T47D (cell line): ENCODE data around the gene SUFU.
"Not testable (repeated sequence)": the region's sequence is repeated elsewhere in the genome, so short reads cannot be mapped to it uniquely, and the experiment has no call there.

Experiments
- DNase-seq, 2 experiments: peaks; one replicate each; pipeline versions ENCODE4 v3.0.0 to v3.0.0-alpha.2; 2011 to 2012; ENCODE audit warnings: low read depth in 1 of 2, low spot score in 1 of 2
- JUND ChIP-seq: IDR thresholded peaks from 2 replicates; pipeline ENCODE4 v1.6.1; 2012; ENCODE audit warnings: low read depth
- in situ Hi-C: cut with HindIII; loops from 2 replicates; pipeline ENCODE4 v1.10.0; 2016; ENCODE audit warnings: low sequenced_read_pairs, low pct_unique_long_range_greater_than_20kb

The SUFU gene

GRCh38 chr10:102534333-102534732 lies 30.6 kb downstream of the SUFU start:
- no peak for DNase-seq
- TF ChIP-seq JUND = no peak
- in situ Hi-C loops = no loop called here

DNA sequence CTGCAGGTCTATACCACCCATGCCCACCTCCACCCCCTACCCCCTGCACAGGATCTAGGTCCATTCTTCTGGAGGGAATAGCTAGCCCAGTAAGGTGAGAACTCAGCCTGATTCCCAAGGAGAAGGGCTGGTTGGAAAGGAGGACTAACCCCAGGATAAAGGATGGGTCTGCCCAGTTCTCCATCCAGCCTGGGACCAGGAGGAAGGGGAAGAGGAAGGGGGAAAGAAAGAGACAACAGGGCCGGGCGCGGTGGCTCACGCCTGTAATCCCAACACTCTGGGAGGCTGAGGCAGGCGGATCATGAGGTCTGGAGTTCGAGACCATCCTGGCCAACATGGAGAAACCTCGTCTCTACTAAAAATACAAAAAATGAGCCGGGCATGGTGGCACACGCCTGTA lies 31.2 kb downstream of the SUFU start:
- in situ Hi-C loops, DNase-seq: not testable (repeated sequence)

- in situ Hi-C loops = no loop called here
- no peak for TF ChIP-seq JUND
- DNase-seq = no peak
Observed at GRCh38 chr10:102535481-102536147, 31.8 kb downstream of the SUFU start.

- no peak for DNase-seq
- in situ Hi-C loops = no loop called here
- TF ChIP-seq JUND = no peak
Observed at GRCh38 chr10:102537367-102537766, 33.6 kb downstream of the SUFU start.

DNA sequence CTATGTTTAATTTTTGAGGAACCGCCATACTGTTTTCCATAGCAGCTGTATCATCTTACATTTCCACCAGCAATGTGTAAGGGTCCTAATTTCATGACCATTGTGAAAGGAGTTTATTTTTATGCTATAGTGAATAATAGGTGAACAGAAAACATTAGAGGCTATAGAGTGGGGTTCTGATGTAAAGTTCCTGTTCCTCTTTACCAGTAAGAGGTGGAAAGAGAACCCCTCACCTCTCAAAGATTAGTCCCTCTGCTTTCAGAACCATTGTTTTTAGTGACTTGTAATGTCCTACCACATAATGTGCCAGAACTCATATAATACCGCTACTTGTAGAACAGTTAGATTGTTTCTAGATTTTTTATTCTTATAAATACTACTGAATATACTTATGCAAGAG lies 34.2 kb downstream of the SUFU start:
- in situ Hi-C loops = no loop called here
- no peak for DNase-seq
- TF ChIP-seq JUND = no peak

GRCh38 chr10:102538811-102539210 lies 35.0 kb downstream of the SUFU start:
- in situ Hi-C loops = no loop called here
- no peak for DNase-seq
- TF ChIP-seq JUND = no peak

GRCh38 chr10:102540023-102540422 lies 36.3 kb downstream of the SUFU start:
- in situ Hi-C loops = no loop called here
- no peak for TF ChIP-seq JUND
- DNase-seq = peak in 1 of 2 experiments; percentile 41

GRCh38 chr10:102542800-102543418 lies 39.1 kb downstream of the SUFU start:
- in situ Hi-C loops = no loop called here
- no peak for DNase-seq
- TF ChIP-seq JUND = no peak

DNA sequence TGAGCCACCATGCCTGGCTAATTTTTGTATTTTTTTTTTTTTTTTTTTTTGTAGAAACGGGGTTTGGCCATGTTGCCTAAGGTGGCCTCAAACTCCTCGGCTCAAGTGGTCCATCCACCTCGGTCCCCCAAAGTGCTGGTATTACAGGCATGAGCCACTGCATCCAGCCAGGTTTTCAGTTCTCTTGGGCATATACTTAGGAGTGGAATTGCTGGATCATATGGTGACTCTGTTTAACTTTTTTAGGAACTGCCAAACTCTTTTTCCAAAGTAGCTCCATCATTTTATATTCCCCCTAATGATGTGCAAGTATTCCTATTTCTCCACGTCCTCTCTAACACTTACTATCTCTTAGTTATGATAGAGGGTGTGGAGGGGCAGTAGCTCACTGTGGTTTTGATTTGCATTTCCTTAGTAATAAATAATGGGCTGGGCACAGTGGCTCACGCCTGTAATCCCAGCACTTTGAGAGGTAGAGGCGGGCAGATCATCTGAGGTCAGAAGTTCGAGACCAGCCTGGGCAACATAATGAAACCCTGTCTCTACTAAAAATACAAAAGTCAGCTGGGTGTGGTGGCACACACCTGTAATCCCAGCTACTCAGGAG lies 41.6 kb downstream of the SUFU start:
- in situ Hi-C loops = no loop called here
- no peak for TF ChIP-seq JUND
- no peak for DNase-seq

DNA sequence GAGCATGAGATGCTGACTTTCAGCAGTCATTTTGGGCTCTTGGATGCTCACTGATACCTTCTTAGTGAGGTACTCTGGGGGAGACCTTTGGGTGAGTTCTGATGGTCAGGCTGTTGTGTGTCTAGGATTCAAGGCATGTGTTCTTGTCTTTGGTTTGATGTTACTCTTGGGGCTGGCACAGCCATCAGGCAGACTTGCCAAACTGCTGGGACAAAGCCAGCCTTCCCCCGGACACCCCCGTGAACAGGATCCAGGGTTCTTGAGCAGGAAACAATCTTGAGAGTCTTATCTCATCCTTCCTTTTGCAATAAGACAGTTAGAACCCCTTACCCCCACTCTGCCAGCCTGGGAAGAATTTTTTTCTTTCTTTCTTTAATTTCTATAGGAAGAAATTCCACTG lies 42.2 kb downstream of the SUFU start:
- in situ Hi-C loops = no loop called here
- TF ChIP-seq JUND = no peak
- DNase-seq = no peak

DNA sequence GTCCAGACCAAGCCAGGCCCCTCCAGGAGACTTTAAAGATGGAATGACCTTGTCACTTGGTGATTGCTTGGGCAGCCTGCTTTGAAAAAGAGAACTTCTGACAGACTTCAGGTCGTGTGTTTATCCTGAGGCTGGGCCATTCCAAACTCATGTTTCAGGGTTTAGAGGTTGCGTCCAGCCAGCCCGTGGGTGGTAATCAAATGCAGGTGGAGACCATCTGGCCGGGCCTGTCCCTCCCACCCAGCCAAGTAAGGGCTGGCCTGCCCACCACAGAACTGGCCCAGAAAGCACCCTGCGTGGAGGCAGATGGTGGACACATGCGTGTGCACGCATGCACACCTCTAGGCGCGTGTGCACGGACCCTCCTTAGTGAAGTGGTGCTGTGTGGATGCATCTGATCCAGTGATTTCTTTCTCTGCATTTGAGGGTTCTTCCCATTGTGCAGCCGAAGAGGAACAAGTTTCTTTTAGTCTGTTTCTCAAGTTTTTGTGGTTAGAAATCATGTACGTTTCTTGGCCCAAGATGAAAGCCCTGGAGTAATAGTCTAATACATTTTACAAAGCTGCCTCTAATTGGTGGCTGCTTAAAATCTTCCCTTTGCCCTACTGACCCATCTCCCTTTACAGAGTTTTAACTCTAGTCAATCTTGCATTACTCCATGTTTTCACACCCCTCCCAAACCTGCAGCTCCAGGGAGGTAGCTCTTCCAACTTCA lies 43.0 kb downstream of the SUFU start:
- no peak for TF ChIP-seq JUND
- no peak for DNase-seq
- in situ Hi-C loops = no loop called here

- no peak for DNase-seq
- in situ Hi-C loops = no loop called here
- TF ChIP-seq JUND = no peak
Observed at GRCh38 chr10:102549549-102549948, 45.8 kb downstream of the SUFU start.

DNA sequence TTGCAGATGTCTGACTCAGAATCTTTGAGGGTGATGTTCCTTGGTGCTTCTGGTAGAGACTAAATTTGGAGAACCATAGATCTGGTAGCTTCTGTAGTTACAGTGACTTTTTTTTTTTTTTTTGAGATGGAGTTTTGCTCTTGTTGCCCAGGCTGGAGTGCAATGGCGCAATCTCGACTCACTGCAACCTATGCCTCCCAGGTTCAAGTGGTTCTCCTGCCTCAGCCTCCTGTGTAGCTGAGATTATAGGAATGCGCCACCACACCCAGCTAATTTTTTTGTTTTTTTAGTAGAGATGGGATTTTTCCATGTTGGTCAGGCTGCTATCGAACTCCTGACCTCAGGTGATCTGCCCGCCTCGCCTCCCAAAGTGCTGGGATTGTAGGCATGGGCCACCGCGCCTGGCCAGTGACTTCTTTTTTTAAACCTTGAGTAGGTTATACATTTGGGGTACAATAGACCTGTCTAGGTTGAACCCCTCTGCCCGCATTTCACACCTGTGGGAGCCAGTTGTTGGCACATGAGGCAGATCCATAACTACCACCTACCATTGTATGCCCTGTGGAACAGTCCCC lies 47.0 kb downstream of the SUFU start:
- no peak for TF ChIP-seq JUND
- in situ Hi-C loops = no loop called here
- no peak for DNase-seq
